HG03103 (cell line): Measurements from ENCODE around the gene SLIT3.

Source experiments
- ATAC-seq: cut with Tn5 transposase; IDR thresholded peaks from one replicate; pipeline ENCODE4 v1.9.1; 2021; ENCODE audit warnings: low read depth; ENCODE audit not compliant: unreplicated experiment

The SLIT3 gene

DNA sequence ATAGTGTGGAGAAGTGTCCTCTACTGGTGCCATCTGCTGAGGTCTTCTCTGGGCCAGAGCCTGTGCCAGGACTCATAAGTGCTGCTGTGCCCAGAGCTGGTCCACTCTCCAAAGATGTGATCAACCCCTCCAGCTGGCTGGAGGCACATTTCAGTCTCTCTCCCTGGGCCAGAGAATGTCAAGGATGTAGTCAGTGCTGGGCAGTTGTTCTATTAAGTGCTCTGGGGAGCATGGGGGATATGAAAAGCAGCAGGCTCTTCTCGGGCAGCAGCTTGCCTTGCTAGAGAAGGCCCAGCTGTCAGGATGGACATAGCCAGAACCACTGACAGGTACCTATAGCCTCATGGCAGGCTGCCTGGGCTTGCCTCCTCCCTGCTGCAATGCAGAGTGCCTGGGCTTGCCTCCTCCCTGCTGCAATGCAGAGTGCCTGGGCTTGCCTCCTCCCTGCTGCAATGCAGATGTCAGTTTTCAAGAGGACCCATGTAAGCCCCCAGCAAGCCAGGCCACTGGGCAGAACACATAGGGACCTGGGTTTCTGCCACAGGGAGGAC is 564.6 kb downstream of the SLIT3 start:
- ATAC-seq, result no peak

DNA sequence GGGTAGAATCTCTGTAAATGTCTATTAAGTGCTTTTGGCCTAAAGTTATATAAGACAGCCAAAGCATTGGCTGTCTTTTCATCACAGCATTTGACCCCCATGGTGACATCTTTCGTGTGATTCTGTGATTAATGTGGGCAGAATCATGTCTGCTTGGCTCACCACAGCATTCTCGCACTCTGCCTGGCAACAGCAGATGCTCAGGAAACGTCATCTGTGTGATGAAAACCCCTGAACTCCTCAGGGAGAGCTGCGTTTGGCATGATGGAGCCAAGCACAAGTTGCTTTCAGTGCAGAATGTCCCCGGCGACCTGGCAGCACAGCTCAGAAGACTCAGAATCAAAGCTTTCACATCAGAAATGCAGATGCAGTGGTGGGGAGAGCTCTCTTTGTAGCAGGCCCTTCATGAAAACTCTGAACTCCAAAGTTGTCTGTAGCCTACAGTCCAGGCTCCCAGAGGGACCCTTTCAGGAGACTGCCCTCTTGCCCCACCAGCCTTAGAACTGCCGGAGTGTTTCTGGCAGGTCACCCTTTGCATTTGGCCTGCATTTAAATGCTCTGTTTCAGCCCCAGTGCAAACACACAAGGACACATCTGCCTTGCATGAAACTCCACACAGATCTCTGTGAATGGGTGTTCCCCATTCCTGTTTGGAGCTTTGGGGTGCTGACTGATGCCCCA is 566.2 kb downstream of the SLIT3 start:
- no peak for ATAC-seq

DNA sequence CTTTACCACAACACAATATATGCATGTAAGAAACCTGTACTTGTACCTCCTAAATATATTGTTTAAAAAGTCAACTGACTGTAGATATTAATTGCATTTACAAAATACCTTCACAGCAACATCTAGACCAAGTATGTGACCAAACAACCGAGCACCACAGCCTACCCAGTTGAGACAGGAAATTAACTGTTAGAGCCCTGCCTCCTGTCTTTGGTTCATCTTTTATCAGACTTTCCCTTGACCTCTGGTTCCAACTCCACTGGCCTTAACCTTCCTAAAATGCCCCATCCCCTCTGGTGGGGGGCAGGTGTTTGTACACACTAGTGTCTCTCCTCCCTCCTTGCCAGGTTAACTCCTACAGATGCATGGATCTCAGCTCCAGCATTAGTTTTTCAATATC is 566.8 kb downstream of the SLIT3 start:
- ATAC-seq, result no peak

DNA sequence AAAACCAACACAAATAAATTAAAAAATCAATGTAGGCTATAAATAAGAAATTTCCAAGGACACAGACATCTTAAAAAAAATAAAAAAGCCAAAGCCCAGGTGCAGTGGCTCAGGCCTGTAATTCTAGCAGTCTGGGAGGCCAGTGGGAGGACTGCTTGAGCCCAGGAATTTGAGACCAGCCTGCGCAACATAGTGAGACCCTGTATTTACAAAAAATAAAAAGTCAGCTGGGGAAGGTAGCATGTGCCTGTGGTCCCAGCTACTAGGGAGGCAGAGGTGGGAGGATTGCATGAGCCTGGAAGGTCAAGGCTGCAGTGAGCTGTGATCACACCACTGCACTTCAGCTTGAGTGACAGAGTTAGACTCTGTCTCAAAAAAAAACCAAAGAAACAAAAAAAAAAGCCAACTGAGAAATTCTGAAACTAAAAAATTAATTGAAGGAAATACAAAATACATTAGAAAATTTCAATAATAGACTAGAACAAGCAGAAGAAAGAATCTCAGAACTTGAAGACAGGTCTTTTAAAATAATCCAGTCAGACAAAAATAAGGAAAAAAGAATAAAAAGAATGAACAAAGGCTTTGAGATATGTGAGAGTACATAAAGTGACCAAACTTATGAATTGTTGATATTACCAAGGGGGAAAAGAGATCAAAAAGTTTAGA is 572.3 kb downstream of the SLIT3 start:
- no peak for ATAC-seq

DNA sequence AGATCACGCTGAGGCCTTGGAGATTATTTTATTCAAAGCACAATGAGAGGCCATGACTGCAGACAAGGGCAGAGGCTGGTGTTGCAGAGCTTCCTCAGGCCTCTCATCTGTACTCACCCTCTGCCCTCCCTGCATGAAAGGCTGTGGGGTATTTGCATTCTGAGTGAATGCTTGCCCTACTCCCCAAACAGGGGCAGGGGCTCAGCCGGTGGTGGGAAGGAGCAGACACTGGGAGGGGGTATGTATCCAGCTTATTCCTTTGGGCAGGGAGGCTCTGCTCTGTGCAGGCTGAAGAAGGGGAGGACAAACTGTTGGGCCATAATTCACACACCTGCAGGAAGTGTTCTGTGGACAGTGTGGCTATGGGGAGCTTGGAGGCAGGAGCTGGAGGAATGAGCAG is 573.4 kb downstream of the SLIT3 start:
- ATAC-seq, result no peak

DNA sequence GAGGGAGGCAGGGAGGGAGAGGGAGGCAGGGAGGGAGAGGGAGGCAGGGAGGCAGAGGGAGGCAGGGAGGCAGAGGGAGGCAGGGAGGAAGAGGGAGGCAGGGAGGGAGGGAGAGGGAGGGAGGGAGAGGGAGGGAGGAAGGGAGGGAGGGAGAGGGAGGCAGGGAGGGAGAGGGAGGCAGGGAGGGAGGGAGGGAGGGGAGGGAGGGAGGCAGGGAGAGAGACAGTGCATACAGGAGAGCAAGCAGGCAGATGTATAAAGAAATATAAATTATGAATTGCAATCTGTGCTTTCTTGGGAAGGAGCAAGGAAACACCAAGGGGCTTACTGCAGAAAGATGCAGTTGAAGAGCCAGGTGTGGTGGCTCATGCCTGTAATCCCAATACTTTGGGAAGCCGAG is 574.6 kb downstream of the SLIT3 start:
- ATAC-seq, result no peak

DNA sequence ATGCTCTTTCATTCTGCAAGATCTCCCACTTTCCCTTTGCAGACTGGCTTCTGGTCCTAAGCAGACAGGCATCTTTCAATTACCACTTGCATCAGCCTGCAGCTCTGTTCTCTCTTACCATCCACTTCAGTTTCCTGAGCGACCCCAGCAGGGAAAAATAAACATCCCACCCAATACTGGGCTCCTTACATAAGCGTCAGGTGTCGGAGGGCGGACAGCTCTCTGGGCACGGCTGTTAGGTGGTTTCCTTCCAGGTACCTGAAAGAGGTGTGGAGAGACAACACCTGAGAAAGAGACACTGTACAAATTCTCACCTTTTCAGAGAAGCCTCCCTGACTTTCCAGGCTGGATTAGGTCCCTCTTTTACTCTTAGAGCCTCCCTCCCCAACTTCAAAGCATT is 576.7 kb downstream of the SLIT3 start:
- ATAC-seq, result no peak

DNA sequence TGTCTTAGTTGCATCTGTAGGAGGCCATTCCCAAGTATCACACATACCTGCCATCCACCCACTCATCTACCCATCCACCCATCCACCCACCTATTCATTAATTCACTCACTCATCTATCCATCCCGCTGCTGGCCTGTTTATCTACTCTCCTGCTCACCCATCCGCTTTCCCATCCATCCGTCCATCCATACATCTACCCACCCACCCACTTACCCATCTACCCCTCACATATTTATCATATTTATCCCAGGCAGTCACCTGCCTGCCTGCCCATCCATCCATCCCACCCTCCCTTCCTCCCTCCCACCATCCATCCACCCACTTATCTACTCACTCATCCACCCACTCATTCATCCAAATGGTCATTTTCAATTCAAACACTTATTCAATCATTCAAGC is 577.9 kb downstream of the SLIT3 start:
- no peak for ATAC-seq

DNA sequence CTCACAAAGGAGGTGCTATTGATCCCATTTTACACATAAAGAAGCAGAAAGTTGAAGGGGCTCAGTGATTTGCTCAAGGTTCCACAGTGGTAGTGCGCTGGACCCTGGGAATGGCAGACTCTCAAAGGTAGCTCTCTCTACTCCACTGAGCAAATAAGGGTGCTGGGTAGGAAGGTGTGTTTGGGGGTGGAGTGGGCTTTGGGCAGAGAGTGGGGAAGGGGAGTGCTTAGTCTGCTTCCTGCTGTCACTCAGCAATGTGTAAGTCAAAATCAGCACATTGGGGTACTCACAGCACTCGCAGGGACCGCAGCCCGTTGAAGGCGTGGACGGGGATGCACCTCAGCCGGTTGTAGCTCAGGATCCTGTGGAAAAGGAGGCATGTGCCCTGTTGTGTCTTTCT is 579.0 kb downstream of the SLIT3 start:
- ATAC-seq, result no peak

DNA sequence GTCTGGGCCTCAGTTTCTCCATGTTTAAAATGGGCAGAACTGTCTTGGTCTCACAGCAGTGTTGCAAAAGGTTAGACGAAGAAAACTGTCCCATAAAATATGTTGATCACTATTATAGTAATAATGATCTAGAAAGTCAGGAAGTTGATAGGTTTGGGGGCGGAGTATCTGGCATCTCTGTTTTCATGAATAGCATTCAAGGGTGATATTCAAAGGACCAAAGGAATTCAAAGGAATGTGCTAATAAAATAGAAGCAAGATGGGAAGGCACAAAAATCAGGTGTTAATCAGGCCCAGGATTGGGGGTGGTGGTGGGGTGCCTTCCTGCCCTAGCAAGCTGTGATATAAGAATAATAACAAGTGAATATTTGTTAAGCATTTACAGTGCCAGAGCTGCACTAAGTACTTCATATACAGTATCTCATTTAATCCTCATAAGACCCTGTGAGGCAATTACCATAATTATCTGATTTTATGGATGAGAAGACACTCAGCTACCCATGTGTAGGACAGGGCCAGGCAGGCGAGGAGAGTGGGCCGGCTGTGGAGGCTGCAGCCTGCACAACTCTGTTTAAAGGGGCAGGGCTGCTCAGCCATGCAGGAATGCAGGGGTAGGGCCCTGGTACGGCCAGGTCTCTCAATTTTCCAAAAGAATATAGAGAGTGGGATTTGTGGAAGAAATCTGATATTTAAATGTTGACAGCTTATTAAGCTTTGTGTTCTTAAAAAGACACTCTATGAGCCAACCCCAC is 579.8 kb downstream of the SLIT3 start:
- ATAC-seq, result no peak

DNA sequence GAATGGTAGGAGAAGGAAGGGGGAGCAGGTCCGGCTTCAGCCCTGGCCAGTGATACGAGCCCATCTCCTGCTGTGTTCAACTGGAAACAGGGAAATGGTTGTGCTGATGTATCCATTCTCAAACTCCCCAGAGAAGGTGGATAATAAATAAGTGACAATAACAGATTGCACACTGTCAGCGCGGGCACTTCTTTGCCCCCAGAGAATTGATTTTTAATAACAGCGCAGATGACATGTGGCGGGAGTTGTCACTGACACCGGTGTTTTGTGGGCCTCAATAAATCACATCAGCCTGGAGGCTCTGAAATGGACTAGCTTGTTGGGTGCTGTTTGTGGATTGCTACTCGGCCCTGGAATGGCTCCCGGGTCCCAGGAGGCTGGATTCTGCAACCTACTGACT is 580.4 kb downstream of the SLIT3 start:
- no peak for ATAC-seq

DNA sequence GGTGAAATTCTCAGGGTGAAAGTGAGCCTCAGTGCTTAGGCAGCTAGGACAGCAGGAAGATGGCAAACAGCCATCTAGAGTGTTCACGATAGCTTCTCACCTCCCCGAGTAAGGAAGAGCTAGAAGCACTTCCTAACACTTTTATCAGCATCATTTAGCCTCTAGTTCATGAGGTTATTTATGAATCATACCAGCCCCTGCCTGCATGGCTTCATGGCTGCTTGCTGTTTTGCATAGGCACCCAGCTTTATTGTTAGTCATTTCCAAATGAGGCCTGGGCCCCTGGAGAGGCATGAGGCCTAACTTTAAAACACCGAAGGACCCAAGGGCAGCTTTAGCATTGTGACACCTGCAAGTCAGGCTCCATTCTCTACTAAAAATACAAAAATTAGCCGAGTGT is 586.9 kb downstream of the SLIT3 start:
- ATAC-seq, result peak; percentile 45

DNA sequence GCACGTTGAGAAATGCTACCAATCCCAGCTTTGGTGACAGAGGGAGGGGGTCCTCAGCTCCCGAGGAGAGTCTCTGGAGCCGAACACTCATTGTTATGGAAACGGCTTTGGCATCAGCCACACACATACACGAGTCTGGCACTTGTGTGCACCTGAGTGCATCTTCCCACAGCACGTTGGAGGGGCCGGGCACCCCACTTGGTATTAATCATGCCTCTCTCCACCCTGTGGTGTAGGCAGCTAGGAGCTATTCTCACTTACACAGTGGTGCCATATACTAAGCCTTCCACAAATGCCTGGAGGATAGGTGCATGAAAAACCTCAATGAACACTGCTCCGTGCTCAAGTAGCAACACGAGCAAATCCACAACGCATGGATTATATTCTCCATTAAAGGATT is 587.9 kb downstream of the SLIT3 start:
- ATAC-seq, result no peak

DNA sequence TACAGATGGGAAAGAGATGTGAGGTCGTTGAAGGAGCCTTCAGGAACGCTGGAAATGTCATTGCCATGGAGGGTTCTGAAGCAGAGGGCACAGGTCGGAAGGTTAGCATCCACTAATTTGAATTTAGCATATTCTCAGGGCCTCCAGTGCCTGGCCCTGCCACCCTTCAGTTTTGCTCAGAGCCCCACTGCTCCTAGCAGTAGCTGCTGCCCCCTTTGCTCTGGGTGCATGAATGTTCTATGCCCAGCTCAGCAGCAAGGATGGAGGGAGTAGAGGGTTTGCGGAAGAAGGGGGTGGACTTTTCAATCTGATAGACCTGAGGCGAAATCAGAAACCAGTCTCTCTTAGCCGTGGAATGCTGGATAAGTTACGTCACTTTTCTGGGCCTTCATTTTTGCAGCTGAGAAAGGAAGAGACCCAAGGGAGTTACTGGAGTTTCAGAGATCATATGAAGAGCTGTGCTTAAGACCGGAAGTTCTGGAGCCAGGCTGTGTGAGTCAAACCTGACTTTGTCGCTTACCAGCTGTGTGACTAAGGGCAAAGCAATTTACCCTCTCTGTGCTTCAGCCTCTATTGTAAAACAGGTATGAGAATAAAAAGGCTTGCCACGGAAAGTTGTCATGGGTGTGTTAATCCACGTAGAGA is 588.5 kb downstream of the SLIT3 start:
- ATAC-seq, result no peak

DNA sequence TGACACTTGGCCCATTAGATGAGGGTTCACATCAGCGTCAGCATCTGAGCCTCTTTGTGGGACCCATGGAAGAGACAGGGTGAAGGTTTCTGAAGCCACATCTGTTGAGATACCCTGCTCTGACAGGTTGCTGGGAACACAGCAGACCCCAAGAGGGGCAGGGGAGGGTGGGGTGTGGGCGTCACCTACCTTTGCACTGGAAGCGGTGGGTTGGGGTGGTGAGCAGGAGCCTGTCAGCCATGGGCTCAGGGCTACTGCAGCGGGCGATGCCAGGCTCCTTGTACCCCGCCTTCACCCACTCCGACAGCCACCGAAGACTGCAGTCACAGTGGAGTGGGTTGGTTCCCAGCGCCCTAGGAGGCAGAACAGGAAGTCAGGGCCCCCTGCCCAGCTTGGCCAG is 590.2 kb downstream of the SLIT3 start:
- ATAC-seq, result no peak

DNA sequence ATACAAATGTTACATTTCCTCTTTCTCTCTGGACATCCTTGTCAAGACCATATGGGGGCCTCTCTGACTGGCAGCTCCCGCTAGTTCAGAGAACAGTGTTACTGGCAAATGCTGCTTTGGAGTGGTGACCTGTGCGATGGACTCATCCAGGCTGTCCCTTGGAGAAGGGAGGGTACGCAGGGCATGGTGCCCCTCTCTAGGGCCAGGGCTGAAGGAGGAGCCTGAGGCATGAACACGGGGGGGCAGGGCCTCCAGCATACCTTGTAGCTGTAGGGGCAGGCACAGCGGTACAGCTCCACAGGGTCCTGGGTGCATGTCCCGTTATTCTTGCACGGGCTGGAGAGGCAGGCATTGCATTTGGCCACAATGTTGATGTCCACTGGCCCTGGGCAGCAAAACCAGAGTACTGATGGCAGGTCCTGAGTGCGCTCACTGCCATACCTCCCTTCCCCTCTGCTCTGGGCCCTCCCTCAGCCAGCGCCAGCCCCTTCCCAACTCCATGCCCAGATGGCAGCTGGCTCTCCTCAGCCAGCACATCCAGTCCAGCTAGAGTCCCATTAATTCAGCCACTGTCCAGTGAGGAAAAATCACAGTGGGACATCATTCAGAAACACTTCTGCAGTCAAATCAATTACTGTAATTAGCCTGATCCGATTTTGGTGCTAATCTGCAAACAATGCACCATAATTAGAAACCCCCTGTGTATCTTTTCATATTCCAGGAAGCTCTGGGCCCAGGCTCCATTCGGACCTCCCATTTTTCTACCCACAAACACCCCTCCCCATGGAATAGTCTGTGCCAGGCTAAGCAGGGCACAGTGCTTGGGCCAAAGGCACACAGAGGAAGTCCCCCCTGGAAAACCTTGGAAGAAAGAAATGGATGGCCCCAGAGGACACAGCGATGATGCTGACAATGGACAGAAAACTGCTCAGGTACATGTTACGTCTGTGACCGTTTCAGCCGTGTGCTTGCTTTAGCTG is 592.9 kb downstream of the SLIT3 start:
- ATAC-seq, result no peak

DNA sequence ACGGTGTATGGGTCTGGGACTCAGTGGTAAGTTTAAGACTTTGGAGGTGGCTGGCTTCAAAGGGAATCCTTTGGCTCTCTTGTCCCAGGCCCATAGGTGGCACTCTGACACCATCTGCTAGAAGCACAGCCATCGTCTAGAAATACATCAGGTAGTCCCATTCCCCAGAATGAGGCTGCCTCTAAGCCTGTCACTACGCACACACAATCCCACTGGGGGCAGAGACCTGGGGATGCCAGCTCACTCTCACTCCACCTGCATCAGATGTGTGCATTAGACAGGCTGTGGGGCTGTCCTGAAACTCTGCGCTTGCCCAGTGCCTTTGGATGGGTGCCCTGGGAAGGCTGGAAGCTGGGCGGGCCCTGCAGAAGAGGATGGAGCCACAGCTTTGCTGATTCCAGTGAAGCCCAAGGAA is 594.3 kb downstream of the SLIT3 start:
- ATAC-seq, result no peak

DNA sequence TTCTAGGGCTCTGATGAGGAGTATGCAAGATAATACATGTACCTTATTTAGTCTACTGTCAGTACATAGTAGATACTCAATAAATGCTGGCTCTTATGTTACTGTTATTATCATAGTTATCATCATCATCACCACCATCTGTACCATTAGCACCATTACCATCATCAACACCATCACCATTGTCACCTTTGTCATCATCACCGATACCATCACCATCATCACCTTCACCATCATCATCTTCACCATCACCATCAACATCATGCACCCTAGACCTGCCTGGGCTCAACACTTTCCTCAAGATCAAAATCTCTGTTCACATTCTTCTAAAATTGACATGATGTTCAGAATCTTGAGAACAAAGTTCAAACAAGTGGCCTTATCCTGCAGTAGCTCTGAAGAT is 595.6 kb downstream of the SLIT3 start:
- ATAC-seq, result no peak

DNA sequence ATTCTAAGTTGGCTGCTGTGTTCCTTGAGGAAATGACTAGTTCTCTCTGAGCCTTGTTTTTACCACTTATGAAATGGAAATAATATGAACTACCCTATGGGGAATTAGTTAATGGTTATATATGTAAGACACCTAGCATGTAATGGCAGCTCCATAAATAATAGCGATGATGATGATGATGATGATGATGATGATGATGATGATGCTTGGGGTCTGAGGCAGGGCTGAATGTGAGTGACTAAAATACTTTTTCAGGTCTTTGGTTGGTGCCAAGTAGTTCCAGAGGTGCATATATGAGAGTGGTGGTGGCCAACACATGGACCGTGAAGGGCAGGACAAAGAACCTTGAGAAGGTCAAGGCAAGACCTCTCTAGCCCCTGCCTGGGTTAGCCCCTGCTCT is 598.4 kb downstream of the SLIT3 start:
- no peak for ATAC-seq

DNA sequence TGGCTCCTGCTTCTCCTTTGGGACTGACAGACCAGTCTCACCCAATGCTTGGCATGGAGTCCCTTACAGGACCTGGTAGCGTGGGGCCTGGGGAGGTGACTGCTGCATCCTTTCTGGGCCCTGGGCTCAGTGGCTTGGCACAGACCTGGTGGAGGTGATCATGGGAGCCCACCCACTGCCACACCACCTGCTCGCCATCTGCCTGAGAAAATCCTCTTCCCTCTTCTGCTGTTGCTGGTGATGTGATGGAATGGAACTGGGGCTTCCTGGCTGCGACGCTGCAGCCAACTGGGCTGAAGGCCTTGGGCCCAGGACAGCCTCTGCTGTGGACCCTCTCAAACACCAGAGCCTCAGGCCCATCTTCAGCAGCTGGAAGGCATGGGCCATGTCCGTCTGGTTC is 599.3 kb downstream of the SLIT3 start:
- ATAC-seq, result no peak
